ENCODE measurements around the gene HIBCH.

The HIBCH gene

GRCh38 chr2:190319555-190320498 lies at the start of gene HIBCH:
Gene HIBCH (minus strand): TSS chr2:190319826. CDS start chr2:190319750, 76 bp downstream.
- peak within 1 kb of the TSS; percentile 47; the same call in 1 of the 2 replicates for H2AFZ ChIP-seq (ENCODE audit: low read length)
- H3K27me3 ChIP-seq (ENCODE audit: insufficient read depth, low read length): no peaks in the 10 kb centered on the region
- no peaks in the 10 kb centered on the region for H3F3A ChIP-seq (ENCODE audit: insufficient read depth, low read length)
- TF ChIP-seq EZH2 (IDR thresholded peaks at IDR 0.05; ENCODE audit: borderline replicate concordance, low read length): no peak
- peak; percentile 61 for TF ChIP-seq CTCF (IDR thresholded peaks at IDR 0.05; ENCODE audit: low read length)
- no peaks in the 10 kb centered on the region for H3K9me3 ChIP-seq (ENCODE audit: low read length)
- H4K20me1 ChIP-seq (ENCODE audit: insufficient read depth, low read length): no peaks in the 10 kb centered on the region
- no peaks in the 10 kb centered on the region for H3K79me2 ChIP-seq (ENCODE audit: insufficient read depth, low read length)
- H3K36me3 ChIP-seq (ENCODE audit: insufficient read depth, low read length): no peaks in the 10 kb centered on the region
- H3K4me1 ChIP-seq (ENCODE audit: insufficient read depth, low read length, severe bottlenecking): peaks cover 48% of the 10 kb centered on the region
- H3K9me2 ChIP-seq (ENCODE audit: low read depth, low read length): no peaks in the 10 kb centered on the region
- H3K4me3 ChIP-seq (ENCODE audit: low read depth, low read length, poor library complexity, severe bottlenecking): peak within 1 kb of the TSS; percentile 70
- peak within 1 kb of the TSS; percentile 75 for H3K4me2 ChIP-seq (ENCODE audit: low read length)
- H3K27ac ChIP-seq (ENCODE audit: low read depth, low read length, poor library complexity, severe bottlenecking): peak within 1 kb of the TSS; percentile 67
- H3K9ac ChIP-seq (ENCODE audit: low read length): peak within 1 kb of the TSS; percentile 69

- H3K27me3 ChIP-seq (ENCODE audit: insufficient read depth, low read length): no peaks in the 10 kb centered on the region
Observed at GRCh38 chr2:190367091-190367490, 47.5 kb upstream of the HIBCH start.

GRCh38 chr2:190366248-190366753 lies 46.7 kb upstream of the HIBCH start:
- Histone ChIP-seq H3K9me2 (ENCODE audit: low read depth, low read length) (no peaks in the 10 kb centered on the region), H3K4me1 (ENCODE audit: insufficient read depth, low read length, severe bottlenecking) (no peaks in the 10 kb centered on the region), H3K9ac (ENCODE audit: low read length) (no peak overlapping the region), H3K79me2 (ENCODE audit: insufficient read depth, low read length) (no peaks in the 10 kb centered on the region), H3K27ac (ENCODE audit: low read depth, low read length, poor library complexity, severe bottlenecking) (no peak overlapping the region), H3F3A (ENCODE audit: insufficient read depth, low read length) (no peaks in the 10 kb centered on the region), H3K4me2 (ENCODE audit: low read length) (no peak overlapping the region), H3K9me3 (ENCODE audit: low read length) (no peaks in the 10 kb centered on the region), H3K4me3 (ENCODE audit: low read depth, low read length, poor library complexity, severe bottlenecking) (no peak overlapping the region), H2AFZ (ENCODE audit: low read length) (no peak overlapping the region), H3K36me3 (ENCODE audit: insufficient read depth, low read length) (no peaks in the 10 kb centered on the region), H3K27me3 (ENCODE audit: insufficient read depth, low read length) (no peaks in the 10 kb centered on the region), H4K20me1 (ENCODE audit: insufficient read depth, low read length) (no peaks in the 10 kb centered on the region)
- TF ChIP-seq EZH2 (IDR thresholded peaks at IDR 0.05; ENCODE audit: borderline replicate concordance, low read length) (no peak), CTCF (IDR thresholded peaks at IDR 0.05; ENCODE audit: low read length) (no peak)

More at GRCh38 chr2:190367091-190367490, 47.5 kb upstream of the HIBCH start:
- Histone ChIP-seq H3K9me2 (ENCODE audit: low read depth, low read length) (no peaks in the 10 kb centered on the region), H2AFZ (ENCODE audit: low read length) (no peak overlapping the region), H3K36me3 (ENCODE audit: insufficient read depth, low read length) (no peaks in the 10 kb centered on the region), H3K27ac (ENCODE audit: low read depth, low read length, poor library complexity, severe bottlenecking) (no peak overlapping the region), H3K79me2 (ENCODE audit: insufficient read depth, low read length) (no peaks in the 10 kb centered on the region), H3K4me1 (ENCODE audit: insufficient read depth, low read length, severe bottlenecking) (no peaks in the 10 kb centered on the region), H4K20me1 (ENCODE audit: insufficient read depth, low read length) (no peaks in the 10 kb centered on the region), H3K9ac (ENCODE audit: low read length) (no peak overlapping the region), H3K4me2 (ENCODE audit: low read length) (no peak overlapping the region), H3K4me3 (ENCODE audit: low read depth, low read length, poor library complexity, severe bottlenecking) (no peak overlapping the region), H3F3A (ENCODE audit: insufficient read depth, low read length) (no peaks in the 10 kb centered on the region), H3K9me3 (ENCODE audit: low read length) (no peaks in the 10 kb centered on the region)
- TF ChIP-seq EZH2 (IDR thresholded peaks at IDR 0.05; ENCODE audit: borderline replicate concordance, low read length) (no peak), CTCF (IDR thresholded peaks at IDR 0.05; ENCODE audit: low read length) (no peak)
